AG04450 (cell line): ENCODE measurements around the gene GABBR2. TPM values are rescaled to one million over a fixed set of nuclear protein-coding genes. Genes with fewer than 3 reads are reported as not detected.

ENCODE experiments used
- CTCF ChIA-PET: fragments of 300-600, 350-600 bp; formaldehyde crosslinking; extraction: SDS; loops from one replicate; lab custom pipeline; 2022; ENCODE audit warnings: antibody characterized with exemption, inconsistent platforms; lab: Charles Lee
- POLR2A ChIA-PET: fragments of 350-600 bp; formaldehyde crosslinking; extraction: SDS; loops from one replicate; lab custom pipeline; 2021; ENCODE audit warnings: antibody characterized with exemption, inconsistent platforms; lab: Yijun Ruan, JAX
- DNase-seq: peaks from one replicate; pipeline ENCODE4 v3.0.0-alpha.2; 2011; ENCODE audit warnings: low read depth, low spot score
- H3K27ac ChIP-seq: one replicate; pipeline ENCODE4 v1.5.1; 2012; ENCODE audit warnings: low read depth, low read length, control low read depth
- H3K27me3 ChIP-seq: one replicate; pipeline ENCODE4 v1.6.0; 2012; ENCODE audit warnings: low read length; ENCODE audit not compliant: control insufficient read depth, insufficient read depth
- H3K4me3 ChIP-seq: 2 replicates; pipeline ENCODE4 v1.5.1; 2011; ENCODE audit warnings: mild to moderate bottlenecking, low read depth, low read length, control low read depth
- H3K9me3 ChIP-seq: 2 replicates; pipeline ENCODE4 v1.5.1; 2012; ENCODE audit warnings: low read length; ENCODE audit not compliant: control insufficient read depth, insufficient read depth
- polyA plus RNA-seq: library from polyadenylated mRNA; depleted of rRNA; stranded (reverse); fragments of >200 nt; gene quantifications from 2 replicates; pipeline ENCODE4 v1.2.3, GENCODE V29; 2011
- TF ChIP-seq, protein P1 (sequence below): IDR thresholded peaks from 2 replicates; pipeline ENCODE4 v1.5.1; 2011; ENCODE audit warnings: low read depth, low read length, control low read depth, inconsistent platforms

The GABBR2 gene
- polyA plus RNA-seq, 1 experiment, result 2.4 TPM

DNA sequence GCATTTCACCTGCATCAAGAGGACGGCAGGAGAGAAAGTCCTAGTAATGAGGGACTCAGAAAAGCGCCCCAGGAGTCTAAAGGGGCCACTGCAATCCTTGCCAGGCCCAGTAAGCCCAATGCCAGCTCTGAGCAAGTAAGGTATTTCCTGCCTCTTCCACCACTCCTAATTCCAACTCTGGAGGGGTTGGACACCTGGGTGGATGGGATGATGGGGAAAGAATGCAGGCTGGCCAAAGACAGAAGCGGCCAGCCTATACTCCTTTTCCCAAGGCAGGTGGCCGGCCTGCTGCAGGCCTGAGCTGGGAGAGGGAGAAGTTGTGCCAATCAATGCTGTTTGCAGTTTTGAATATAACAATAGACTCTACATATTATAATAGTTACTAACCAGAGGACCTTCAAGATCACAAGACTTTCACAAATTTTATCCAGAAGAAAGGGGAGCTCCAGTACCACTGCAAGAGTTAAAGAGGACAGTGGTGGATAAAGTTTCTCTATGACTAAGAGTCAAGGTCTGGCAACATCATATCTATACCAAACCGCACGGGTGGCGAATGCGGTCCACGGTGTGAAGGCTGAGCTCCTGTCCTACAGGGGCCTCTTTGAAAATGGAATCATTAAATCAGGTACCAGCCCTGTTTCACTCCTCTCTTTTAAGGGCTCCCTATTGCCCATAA is 338.3 kb downstream of the GABBR2 start:
- TF ChIP-seq, protein P1, sequence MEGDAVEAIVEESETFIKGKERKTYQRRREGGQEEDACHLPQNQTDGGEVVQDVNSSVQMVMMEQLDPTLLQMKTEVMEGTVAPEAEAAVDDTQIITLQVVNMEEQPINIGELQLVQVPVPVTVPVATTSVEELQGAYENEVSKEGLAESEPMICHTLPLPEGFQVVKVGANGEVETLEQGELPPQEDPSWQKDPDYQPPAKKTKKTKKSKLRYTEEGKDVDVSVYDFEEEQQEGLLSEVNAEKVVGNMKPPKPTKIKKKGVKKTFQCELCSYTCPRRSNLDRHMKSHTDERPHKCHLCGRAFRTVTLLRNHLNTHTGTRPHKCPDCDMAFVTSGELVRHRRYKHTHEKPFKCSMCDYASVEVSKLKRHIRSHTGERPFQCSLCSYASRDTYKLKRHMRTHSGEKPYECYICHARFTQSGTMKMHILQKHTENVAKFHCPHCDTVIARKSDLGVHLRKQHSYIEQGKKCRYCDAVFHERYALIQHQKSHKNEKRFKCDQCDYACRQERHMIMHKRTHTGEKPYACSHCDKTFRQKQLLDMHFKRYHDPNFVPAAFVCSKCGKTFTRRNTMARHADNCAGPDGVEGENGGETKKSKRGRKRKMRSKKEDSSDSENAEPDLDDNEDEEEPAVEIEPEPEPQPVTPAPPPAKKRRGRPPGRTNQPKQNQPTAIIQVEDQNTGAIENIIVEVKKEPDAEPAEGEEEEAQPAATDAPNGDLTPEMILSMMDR, result no peak
- H3K27ac ChIP-seq, result no peak overlapping the region
- H3K4me3 ChIP-seq, result no peak overlapping the region
- no peaks in the 10 kb centered on the region for H3K27me3 ChIP-seq
- H3K9me3 ChIP-seq, result peaks cover 4% of the 10 kb centered on the region; the same call in 1 of the 2 replicates
- ChIA-PET CTCF (no interaction called here), POLR2A (no interaction called here)
- DNase-seq, result no peak

DNA sequence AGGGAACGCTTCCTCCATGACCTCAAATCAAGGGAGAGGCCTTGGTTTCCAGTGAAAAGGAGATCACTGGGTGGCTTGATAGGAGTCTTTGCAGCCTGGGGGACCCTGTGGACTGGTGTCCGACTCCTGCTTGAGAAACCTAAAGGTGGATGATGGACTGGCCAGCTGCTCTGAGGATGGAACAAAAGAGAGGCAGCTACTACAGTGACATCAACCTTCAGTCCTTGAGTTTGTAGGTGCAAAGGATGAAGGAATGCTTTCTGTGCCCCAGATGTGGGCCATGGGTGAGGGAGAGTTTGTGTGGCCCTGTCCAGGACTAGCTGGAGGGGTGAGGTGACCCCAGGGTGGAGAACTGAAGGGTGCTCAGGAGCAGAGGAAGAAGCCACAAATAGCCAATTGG is 338.8 kb downstream of the GABBR2 start:
- Histone ChIP-seq H3K27me3 (no peaks in the 10 kb centered on the region), H3K4me3 (no peak overlapping the region), H3K27ac (no peak overlapping the region), H3K9me3 (peaks cover 4% of the 10 kb centered on the region; the same call in 1 of the 2 replicates)
- TF ChIP-seq, protein P1, result no peak
- ChIA-PET POLR2A (no interaction called here), CTCF (no interaction called here)
- no peak for DNase-seq

DNA sequence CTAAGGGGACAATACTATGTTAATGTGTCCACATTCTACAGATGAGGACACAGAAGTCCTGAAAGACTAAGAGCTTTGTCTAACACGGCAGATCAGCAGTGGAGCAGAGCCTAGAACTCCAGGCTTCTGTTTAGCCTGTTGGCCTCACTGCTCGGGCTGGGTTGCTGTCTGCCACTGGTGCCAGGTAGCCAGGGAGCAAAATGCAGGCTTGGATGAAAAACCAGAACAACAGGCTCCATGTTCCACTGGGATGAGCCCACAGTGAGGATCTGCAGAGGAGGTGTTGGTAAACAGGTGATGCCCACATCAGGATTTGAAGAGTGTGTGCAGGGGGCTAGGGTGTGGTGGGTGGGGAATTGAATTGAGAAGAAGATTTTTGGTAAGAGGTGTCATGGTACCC is 339.3 kb downstream of the GABBR2 start:
- peaks cover 4% of the 10 kb centered on the region; the same call in 1 of the 2 replicates for H3K9me3 ChIP-seq
- CTCF ChIA-PET, result no interaction called here
- TF ChIP-seq, protein P1, result no peak
- H3K27ac ChIP-seq, result no peak overlapping the region
- POLR2A ChIA-PET, result no interaction called here
- no peak for DNase-seq
- H3K4me3 ChIP-seq, result no peak overlapping the region
- H3K27me3 ChIP-seq, result no peaks in the 10 kb centered on the region

DNA sequence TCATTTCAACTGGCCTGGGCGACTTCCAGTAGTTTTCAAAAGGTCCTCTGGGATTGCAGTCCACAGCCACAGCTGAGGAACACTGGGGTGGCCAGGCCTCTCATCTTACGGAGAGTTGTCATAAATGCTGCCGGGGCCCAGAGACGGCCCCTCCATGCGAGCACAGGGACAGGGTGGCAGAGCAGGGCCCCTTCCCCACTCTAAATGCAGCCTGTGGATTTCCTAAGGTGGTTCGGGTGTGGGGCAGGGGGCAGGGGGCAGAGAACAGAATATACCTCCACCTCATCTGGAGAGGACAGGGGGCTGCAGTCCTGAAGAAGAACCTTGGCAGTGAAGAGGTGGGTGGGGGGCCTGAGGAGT is 339.7 kb downstream of the GABBR2 start:
- CTCF ChIA-PET, result no interaction called here
- Histone ChIP-seq H3K4me3 (no peak overlapping the region), H3K27me3 (no peaks in the 10 kb centered on the region), H3K27ac (no peak overlapping the region), H3K9me3 (peaks cover 4% of the 10 kb centered on the region; the same call in 1 of the 2 replicates)
- TF ChIP-seq, protein P1, result no peak
- no peak for DNase-seq
- POLR2A ChIA-PET, result no interaction called here

DNA sequence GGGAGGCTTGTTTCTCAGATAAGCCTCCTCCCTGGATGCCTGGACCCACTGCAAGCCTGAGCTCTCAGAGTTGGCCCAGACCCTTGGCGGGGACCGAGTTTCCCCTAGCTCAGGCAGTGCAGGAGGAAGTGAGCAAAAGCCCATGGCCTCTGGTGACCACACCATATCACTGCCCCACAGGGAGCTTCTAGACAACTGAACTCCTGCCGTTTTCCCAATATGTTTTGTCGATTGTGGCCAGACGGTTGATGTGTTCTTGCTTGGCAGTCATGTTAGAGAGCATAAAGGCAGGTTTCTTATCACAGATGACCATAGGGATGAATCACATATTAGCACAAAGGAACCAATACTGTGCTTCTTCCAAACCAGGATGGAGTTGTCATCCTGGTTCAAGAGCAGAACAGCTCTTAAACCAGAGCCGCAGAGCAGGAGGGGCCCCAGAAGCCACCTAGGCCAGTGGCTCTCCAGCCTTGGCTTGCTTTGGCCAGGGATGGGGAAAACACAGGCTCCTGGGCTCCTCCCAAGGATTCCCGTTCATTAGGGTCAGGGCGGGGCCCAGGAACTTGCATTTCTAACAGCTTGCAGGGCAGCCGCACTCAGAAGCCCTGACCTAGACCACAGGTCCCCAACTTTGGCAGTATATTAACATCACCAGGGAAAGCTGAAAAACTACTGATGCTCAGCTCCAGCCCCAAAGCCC is 340.2 kb downstream of the GABBR2 start:
- Histone ChIP-seq H3K27ac (no peak overlapping the region), H3K9me3 (peaks cover 4% of the 10 kb centered on the region; the same call in 1 of the 2 replicates), H3K4me3 (no peak overlapping the region), H3K27me3 (no peaks in the 10 kb centered on the region)
- ChIA-PET CTCF (no interaction called here), POLR2A (no interaction called here)
- TF ChIP-seq, protein P1, result no peak
- no peak for DNase-seq
